ENCODE data around the gene TTC23.

The TTC23 gene, protein sequence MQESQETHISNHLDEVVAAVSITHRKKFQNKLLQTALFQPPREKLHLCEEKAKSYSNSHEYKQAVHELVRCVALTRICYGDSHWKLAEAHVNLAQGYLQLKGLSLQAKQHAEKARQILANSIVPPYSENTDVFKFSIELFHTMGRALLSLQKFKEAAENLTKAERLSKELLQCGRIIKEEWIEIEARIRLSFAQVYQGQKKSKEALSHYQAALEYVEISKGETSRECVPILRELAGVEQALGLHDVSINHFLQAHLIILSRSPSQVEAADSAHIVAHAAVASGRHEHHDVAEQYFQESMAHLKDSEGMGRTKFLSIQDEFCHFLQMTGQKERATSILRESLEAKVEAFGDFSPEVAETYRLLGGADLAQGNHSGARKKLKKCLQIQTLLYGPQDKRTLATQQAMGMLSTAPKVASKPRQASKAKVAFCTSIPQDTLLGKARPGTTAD

GRCh38 chr15:99249270-99249841, at the start of gene TTC23:
TSS of gene TTC23 (minus strand) at chr15:99249581. CDS start at chr15:99228712, 20,869 bp downstream.
- DNase-seq (ENCODE audit: low spot score), result no peak

DNA sequence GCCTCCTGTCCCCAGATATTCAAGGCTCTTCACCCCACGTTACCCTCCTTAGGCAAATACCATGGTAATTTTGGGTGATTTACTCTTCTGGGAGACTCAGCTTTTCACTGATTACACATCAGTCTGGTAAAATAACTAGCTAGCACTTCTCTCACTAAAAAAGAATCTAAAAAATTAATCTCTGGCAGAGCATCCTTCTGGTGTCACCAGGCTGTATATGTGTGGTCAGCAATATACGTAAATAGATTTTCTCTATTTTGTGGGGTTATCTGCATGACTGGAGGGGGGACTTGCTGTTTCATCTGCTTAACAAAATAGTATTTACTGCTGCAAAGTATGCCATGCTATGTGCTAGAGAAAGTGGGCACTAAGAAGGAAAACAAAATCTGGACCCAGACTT, 47.0 kb upstream of the TTC23 start:
- DNase-seq (ENCODE audit: low spot score), result no peak

DNA sequence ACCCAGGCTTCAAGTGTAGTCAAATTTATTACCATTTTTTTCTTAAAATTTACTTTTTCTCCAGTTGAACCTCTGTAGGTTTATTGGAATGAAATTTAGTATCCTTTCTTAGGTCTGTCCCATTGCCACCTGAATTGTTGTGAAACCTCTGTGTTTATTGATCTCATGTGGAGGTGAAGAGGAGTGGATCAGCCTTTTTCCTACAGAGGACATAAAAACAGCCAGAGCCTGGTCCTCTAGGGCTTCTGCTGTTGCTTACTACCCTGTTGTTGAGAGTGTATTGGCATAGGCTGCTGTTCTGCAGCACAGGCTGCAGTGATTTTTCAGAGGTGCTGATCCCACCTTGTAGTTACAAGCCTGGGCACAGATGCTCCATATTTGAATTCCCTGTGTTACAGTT, 46.5 kb upstream of the TTC23 start:
- DNase-seq (ENCODE audit: low spot score), result no peak

DNA sequence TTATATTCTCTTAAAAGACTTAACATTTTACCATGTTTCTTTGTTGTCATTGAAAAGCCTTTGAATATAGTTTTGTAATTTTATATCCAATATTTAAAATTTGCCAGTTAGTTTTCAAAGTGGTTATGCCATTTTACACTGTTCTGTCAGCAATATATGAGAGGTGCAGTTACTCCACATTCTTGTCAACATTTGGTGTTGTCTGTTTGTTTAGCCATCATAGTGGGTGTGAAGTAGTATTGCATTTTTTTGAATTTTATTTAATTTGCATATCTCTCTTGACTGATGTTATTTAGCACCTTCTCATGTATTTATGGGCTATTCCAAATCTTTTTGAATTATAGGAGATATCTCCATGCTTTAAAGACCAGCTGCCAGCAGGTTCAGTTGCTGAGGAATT, 42.3 kb upstream of the TTC23 start:
- no peak for DNase-seq (ENCODE audit: low spot score)

DNA sequence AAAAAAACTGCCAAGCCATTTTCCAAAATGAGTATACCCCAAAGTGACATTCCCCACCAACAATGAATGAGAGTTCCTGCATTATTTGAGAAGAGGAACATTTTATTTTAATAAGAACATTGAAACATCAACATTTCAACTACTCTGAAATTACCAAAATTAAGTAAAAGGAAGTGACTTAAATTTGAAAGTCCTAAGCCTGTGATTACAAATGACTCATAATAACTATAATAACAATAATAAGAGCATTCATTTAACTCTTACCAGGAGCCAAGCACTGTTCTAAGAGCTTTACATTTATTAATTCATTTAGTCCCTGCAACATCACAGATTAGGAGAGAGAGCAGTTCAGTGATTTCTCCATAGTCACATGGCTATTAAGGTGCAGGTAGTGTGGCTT, 34.3 kb upstream of the TTC23 start:
- no peak for DNase-seq (ENCODE audit: low spot score)

DNA sequence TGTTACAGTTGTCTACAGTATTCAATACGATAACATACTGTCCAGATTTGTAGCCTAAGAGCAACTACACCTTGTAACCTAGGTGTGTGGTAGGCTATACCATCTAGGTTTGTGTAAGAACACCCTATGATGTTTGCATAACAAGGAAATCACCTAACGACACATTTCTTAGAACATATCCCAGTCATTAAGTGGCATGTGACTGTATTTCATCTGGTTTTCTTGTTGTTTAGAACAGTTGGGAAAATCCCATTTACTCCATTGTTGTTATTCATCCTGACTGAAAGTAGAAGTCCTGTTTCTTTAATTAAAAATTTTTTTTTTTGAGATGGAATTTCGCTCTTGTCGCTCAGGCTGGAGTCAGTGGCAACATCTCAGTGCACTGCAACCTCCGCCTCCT, 33.2 kb upstream of the TTC23 start:
- DNase-seq (ENCODE audit: low spot score), result no peak

- DNase-seq (ENCODE audit: low spot score), result no peak
Measured at GRCh38 chr15:99282121-99282520, 32.7 kb upstream of the TTC23 start.

GRCh38 chr15:99279827-99280226, 30.4 kb upstream of the TTC23 start:
- DNase-seq (ENCODE audit: low spot score), result peak; percentile 50

GRCh38 chr15:99279290-99279689, 29.9 kb upstream of the TTC23 start:
- peak; percentile 16 for DNase-seq (ENCODE audit: low spot score)

GRCh38 chr15:99275525-99276128, 26.2 kb upstream of the TTC23 start:
- DNase-seq (ENCODE audit: low spot score), result no peak

DNA sequence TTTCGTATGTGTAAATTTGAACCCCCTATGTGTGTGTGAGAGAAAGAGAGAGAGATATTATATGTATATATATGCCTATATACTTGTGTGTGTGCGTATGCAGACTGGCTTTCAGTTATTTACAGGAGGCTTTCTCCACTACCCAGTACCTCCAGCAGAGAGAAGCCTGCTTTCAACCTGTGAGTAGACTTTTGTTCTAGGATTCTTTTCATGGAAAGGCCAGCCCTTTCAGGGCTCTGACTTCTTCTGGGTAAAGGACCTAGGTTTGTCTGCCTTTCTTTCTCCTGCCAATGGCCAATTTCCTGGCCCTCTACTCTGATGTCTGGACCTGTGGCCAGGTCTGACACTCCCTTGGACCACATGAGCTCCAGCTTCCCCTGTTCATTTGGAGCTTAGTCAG, 25.7 kb upstream of the TTC23 start:
- no peak for DNase-seq (ENCODE audit: low spot score)

GRCh38 chr15:99273801-99274200, 24.4 kb upstream of the TTC23 start:
- no peak for DNase-seq (ENCODE audit: low spot score)

DNA sequence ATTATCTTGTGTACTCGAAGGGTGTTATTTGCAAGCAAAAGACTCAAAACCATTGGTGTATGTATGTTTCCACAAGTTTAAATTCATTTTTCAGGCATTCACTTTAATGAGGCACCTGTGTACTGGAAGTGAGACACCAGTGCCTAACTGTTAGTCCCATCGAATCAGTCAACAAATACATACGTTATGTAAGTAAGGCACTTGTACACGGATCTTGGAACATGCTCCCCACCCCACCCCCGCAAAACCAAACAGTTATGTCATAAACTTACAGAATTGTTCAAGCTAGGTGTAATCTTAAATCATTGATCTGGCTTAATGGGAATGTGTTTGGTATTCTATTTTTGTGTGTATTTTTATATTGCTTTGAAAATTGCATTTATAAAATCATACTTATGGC, 19.1 kb upstream of the TTC23 start:
- no peak for DNase-seq (ENCODE audit: low spot score)

DNA sequence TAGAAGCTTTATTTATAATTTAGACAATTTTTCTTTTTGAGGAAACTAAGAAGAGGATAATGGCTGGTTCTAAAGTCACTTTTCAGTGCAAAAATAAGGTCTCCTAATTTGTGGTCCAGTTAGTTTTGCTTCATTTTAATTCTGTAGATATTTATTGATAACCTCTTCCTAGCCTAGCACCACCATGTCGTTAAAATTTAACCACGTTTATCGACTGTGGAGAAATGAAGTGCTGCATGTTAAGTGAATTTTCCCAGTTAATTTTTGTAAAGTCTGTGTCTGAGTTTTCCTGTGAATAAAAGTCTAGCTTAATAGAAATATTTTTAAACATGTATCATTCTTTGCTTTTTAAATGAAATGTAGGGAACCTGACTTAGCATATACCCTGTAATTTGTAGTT, 18.6 kb upstream of the TTC23 start:
- no peak for DNase-seq (ENCODE audit: low spot score)

DNA sequence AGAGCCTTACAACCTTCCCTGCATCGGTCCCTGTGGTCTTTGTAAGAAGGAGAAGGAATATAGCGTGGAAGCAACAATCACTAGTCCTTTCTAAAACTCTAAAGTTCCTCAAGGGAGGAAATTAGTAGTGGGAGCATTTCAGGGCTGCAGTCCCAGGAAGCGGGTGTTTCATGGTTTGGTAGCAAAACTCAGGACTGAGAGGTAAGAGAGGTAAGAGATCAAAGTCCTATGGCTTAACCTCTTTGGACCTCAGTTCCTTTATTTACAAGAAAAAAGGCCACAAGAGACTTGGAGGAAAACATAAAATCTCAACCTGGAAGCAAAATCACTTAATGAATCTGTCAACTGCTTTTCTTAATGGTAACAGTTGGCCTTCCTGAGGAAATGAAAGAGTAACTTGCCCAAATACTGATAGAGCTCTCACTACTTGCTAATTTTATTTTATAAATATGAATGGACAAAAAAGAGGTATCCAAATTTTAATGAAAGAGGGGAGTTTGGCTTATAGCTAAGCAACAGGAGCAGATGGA, 16.2 kb upstream of the TTC23 start:
- DNase-seq (ENCODE audit: low spot score), result no peak

DNA sequence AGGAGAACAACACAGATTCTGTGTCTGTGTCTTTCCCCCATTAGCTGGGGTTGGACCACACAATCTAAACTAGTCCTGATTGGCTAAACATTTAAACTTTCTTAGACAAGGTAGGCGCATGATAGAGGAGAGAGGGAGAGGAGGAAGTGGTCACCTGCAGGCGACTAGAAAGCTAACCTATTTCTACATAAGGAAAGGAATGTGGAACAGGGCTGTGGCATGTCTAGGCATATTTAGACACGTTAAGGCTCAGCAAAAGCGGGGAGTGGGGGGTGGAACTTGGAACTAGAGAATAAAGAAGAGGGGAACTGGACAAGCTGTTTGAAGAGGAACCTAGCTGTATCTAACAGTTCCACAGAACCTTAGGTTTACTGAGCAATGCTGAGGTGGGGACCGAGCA, 14.7 kb upstream of the TTC23 start:
- no peak for DNase-seq (ENCODE audit: low spot score)

DNA sequence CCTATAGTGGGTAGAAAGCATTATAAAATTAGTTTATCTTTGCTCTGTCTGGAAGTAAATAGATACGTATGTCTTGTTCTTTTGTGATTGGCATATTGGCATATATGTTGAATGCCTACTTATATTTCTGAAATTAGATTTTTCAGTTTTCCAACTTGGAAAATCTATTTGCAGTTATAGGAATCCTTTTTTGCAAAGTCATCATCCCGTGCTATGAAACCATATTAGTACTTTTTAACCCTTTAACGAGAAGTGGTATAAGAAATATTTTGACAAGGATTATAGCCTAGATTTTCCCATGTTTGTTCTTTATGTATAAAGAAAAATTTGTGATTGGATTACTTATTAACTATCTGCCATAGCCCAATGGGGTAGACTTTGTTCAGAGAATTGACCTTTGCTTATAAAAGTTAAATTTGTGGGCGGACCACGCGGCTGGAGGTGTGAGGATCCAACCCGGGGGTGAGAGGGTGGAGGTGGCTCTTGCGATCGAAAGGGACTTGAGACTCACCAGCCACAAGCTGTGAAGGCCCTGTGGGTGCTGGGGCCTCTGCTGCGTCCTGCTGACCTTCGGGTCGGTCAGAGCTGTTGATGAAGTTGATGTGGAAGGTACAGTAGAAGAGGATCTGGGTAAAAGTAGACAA, 7.8 kb upstream of the TTC23 start:
- no peak for DNase-seq (ENCODE audit: low spot score)

GRCh38 chr15:99253381-99254090, 4.2 kb upstream of the TTC23 start:
- DNase-seq (ENCODE audit: low spot score), result no peak

- DNase-seq (ENCODE audit: low spot score), result no peak
Measured at GRCh38 chr15:99252326-99252725, 2.9 kb upstream of the TTC23 start.

GRCh38 chr15:99250857-99251841, 1.8 kb upstream of the TTC23 start, which contains the start of gene LRRC28:
TSS of gene LRRC28 (plus strand) at chr15:99251481. CDS start at chr15:99255958, 4,477 bp downstream.
- peak; percentile 98 for DNase-seq (ENCODE audit: low spot score)

DNA sequence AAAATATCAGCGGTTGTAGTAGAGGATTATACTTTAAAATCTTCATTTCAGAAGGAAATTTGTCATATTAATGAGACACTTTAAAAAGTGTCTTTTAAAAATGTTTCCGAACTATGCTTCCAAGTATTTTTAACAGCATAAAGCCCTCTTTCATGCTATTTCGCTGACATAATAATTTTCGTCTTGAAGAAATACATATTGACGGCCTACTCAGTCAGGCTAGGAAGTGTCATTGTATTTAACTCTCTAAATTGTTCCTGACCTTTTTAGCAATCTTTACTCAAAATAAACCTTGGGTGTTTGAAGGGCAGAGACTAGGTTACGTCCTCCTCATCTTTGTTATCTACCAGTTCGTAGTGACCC, 1.1 kb upstream of the TTC23 start:
- no peak for DNase-seq (ENCODE audit: low spot score)

Measured in activated CD4-positive, alpha-beta T cell treated with anti-CD3 and anti-CD28 coated beads, Interleukin-2, Interleukin-4, amounts not matched to agents 100 ng/mL and 50 ng/mL, durations not matched to agents 16 hours and 8 hours (primary cell).